Skeletal muscle tissue (tissue), 4 donors: ENCODE data around the gene SLC35F1. TPM values are rescaled to one million over a fixed set of nuclear protein-coding genes. Genes with fewer than 3 reads are reported as not detected.

Experiments used
- H3K27ac ChIP-seq: one replicate; pipeline ENCODE4 v1.7.0; 2013; ENCODE audit warnings: mild to moderate bottlenecking, low read depth, low read length, inconsistent platforms
- H3K27me3 ChIP-seq, 3 donors: one replicate each; pipeline ENCODE4 v1.7.0; 2013; ENCODE audit warnings: low read length in 3 of 3; ENCODE audit not compliant: control insufficient read depth in 3 of 3, insufficient read depth in 3 of 3
- H3K36me3 ChIP-seq, 3 donors: one replicate each; pipeline ENCODE4 v1.7.0; 2013; ENCODE audit warnings: low read length in 3 of 3; ENCODE audit not compliant: control insufficient read depth in 3 of 3, insufficient read depth in 3 of 3
- H3K4me1 ChIP-seq, 3 donors: one replicate each; pipeline ENCODE4 v1.7.0; 2013; ENCODE audit warnings: low read length in 3 of 3, mild to moderate bottlenecking in 3 of 3; ENCODE audit not compliant: control insufficient read depth in 3 of 3, insufficient read depth in 3 of 3
- H3K4me3 ChIP-seq, 3 donors: one replicate each; pipeline ENCODE4 v1.7.0; 2013; ENCODE audit warnings: low read length in 3 of 3
- H3K9ac ChIP-seq, 3 donors: one replicate each; pipeline ENCODE4 v1.7.0; 2013; ENCODE audit warnings: low read length in 3 of 3, mild to moderate bottlenecking in 3 of 3, moderate library complexity in 2 of 3, low read depth in 1 of 3
- H3K9me3 ChIP-seq, 3 donors: one replicate each; pipeline ENCODE4 v1.7.0; 2013; ENCODE audit warnings: low read length in 3 of 3; ENCODE audit not compliant: control insufficient read depth in 3 of 3
- total RNA-seq: library from RNA; depleted of rRNA; stranded (reverse); fragments of >200 nt; gene quantifications from one replicate; pipeline ENCODE4 v1.2.3, GENCODE V29; 2014
- donor health status: Osteomylitis.

Gene SLC35F1
- total RNA-seq, 1 donor from 2014 or later: 3.1 TPM

- Histone ChIP-seq H3K9ac (no peak overlapping the region), H3K4me3 (no peak overlapping the region), H3K27me3 (no peaks in the 10 kb centered on the region), H3K27ac (no peak overlapping the region), H3K36me3 (no peaks in the 10 kb centered on the region), H3K4me1 (no peaks in the 10 kb centered on the region), H3K9me3 (no peaks in the 10 kb centered on the region)
Measured at GRCh38 chr6:118128755-118129154, 221.7 kb downstream of the SLC35F1 start.

GRCh38 chr6:118134206-118134605 is 227.1 kb downstream of the SLC35F1 start:
- no peaks in the 10 kb centered on the region for H3K27me3 ChIP-seq
- no peak overlapping the region for H3K4me3 ChIP-seq
- H3K27ac ChIP-seq: no peak overlapping the region
- H3K9me3 ChIP-seq: no peaks in the 10 kb centered on the region
- H3K9ac ChIP-seq: no peak overlapping the region
- H3K4me1 ChIP-seq: peaks cover 0 to 2% (median 0%) of the 10 kb centered on the region in 3 donors
- H3K36me3 ChIP-seq: no peaks in the 10 kb centered on the region

- Histone ChIP-seq H3K27me3 (no peaks in the 10 kb centered on the region), H3K27ac (no peak overlapping the region)
Measured at GRCh38 chr6:118134736-118135135, 227.7 kb downstream of the SLC35F1 start.

GRCh38 chr6:118135371-118135770 is 228.3 kb downstream of the SLC35F1 start:
- Histone ChIP-seq H3K4me1 (peaks cover 0 to 2% (median 0%) of the 10 kb centered on the region in 3 donors), H3K9me3 (no peaks in the 10 kb centered on the region), H3K27me3 (no peaks in the 10 kb centered on the region), H3K4me3 (no peak overlapping the region), H3K9ac (no peak overlapping the region), H3K27ac (no peak overlapping the region), H3K36me3 (no peaks in the 10 kb centered on the region)

More at GRCh38 chr6:118134736-118135135, 227.7 kb downstream of the SLC35F1 start:
- Histone ChIP-seq H3K4me3 (no peak overlapping the region), H3K9me3 (no peaks in the 10 kb centered on the region), H3K36me3 (no peaks in the 10 kb centered on the region), H3K4me1 (peaks cover 0 to 2% (median 0%) of the 10 kb centered on the region in 3 donors), H3K9ac (no peak overlapping the region)

- no peaks in the 10 kb centered on the region for H3K36me3 ChIP-seq
- H3K27me3 ChIP-seq: no peaks in the 10 kb centered on the region
- H3K9ac ChIP-seq: no peak overlapping the region
- no peak overlapping the region for H3K27ac ChIP-seq
- no peaks in the 10 kb centered on the region for H3K4me1 ChIP-seq
- no peak overlapping the region for H3K4me3 ChIP-seq
- no peaks in the 10 kb centered on the region for H3K9me3 ChIP-seq
Measured at GRCh38 chr6:118141211-118141610, 234.1 kb downstream of the SLC35F1 start.

GRCh38 chr6:118146584-118146983 is 239.5 kb downstream of the SLC35F1 start:
- no peak overlapping the region for H3K9ac ChIP-seq
- H3K4me1 ChIP-seq: no peaks in the 10 kb centered on the region
- H3K9me3 ChIP-seq: no peaks in the 10 kb centered on the region
- no peaks in the 10 kb centered on the region for H3K27me3 ChIP-seq
- H3K36me3 ChIP-seq: no peaks in the 10 kb centered on the region
- no peak overlapping the region for H3K4me3 ChIP-seq
- no peak overlapping the region for H3K27ac ChIP-seq

- Histone ChIP-seq H3K9me3 (no peaks in the 10 kb centered on the region), H3K36me3 (no peaks in the 10 kb centered on the region), H3K9ac (no peak overlapping the region), H3K4me1 (no peaks in the 10 kb centered on the region), H3K4me3 (no peak overlapping the region), H3K27me3 (no peaks in the 10 kb centered on the region), H3K27ac (no peak overlapping the region)
Measured at GRCh38 chr6:118147511-118147910, 240.4 kb downstream of the SLC35F1 start.

- Histone ChIP-seq H3K27me3 (no peaks in the 10 kb centered on the region), H3K27ac (no peak overlapping the region), H3K9me3 (no peaks in the 10 kb centered on the region), H3K36me3 (no peaks in the 10 kb centered on the region), H3K4me3 (no peak overlapping the region), H3K9ac (no peak overlapping the region), H3K4me1 (no peaks in the 10 kb centered on the region)
Measured at GRCh38 chr6:118148561-118148960, 241.5 kb downstream of the SLC35F1 start.

GRCh38 chr6:118152524-118152923 is 245.5 kb downstream of the SLC35F1 start:
- no peaks in the 10 kb centered on the region for H3K9me3 ChIP-seq
- H3K9ac ChIP-seq: no peak overlapping the region
- H3K4me3 ChIP-seq: no peak overlapping the region

GRCh38 chr6:118161343-118161742 is 254.3 kb downstream of the SLC35F1 start:
- H3K27me3 ChIP-seq: no peaks in the 10 kb centered on the region
- no peak overlapping the region for H3K4me3 ChIP-seq
- H3K27ac ChIP-seq: no peak overlapping the region
- no peaks in the 10 kb centered on the region for H3K9me3 ChIP-seq
- no peak overlapping the region for H3K9ac ChIP-seq
- H3K4me1 ChIP-seq: no peaks in the 10 kb centered on the region
- H3K36me3 ChIP-seq: no peaks in the 10 kb centered on the region

More at GRCh38 chr6:118152524-118152923, 245.5 kb downstream of the SLC35F1 start:
- Histone ChIP-seq H3K27me3 (no peaks in the 10 kb centered on the region), H3K4me1 (no peaks in the 10 kb centered on the region), H3K27ac (no peak overlapping the region), H3K36me3 (no peaks in the 10 kb centered on the region)

- Histone ChIP-seq H3K4me1 (no peaks in the 10 kb centered on the region), H3K27me3 (no peaks in the 10 kb centered on the region), H3K9me3 (no peaks in the 10 kb centered on the region), H3K27ac (no peak overlapping the region), H3K9ac (no peak overlapping the region), H3K36me3 (no peaks in the 10 kb centered on the region), H3K4me3 (no peak overlapping the region)
Measured at GRCh38 chr6:118163542-118163941, 256.5 kb downstream of the SLC35F1 start.
